Right renal pelvis (tissue), 4 donors: ENCODE measurements around the gene RGPD3. TPM values are rescaled to one million over a fixed set of nuclear protein-coding genes. Genes with fewer than 3 reads are reported as not detected.
"Not testable (repeated sequence)": the region's sequence is repeated elsewhere in the genome, so short reads cannot be mapped to it uniquely, and the experiment has no call there.

Source experiments
- DNase-seq, 4 donors: peaks; one replicate each; pipeline ENCODE4 v3.0.0-alpha.2; 2013; ENCODE audit warnings: low read depth in 4 of 4, low spot score in 3 of 4, missing footprints in 1 of 4
- polyA plus RNA-seq, 4 donors: library from polyadenylated mRNA; unstranded; fragments of 120-200 nt; gene quantifications; one replicate each; pipeline ENCODE4 v1.2.1, GENCODE V29; 2013; ENCODE audit not compliant: insufficient read length in 4 of 4

Gene RGPD3
- under 1 TPM; 0.06 to 0.51 (median 0.22) TPM for polyA plus RNA-seq

- not testable (repeated sequence) for DNase-seq
Observed at GRCh38 chr2:106468107-106468506, at the start of gene RGPD3. RGPD3 (minus strand) TSS chr2:106468413; CDS start chr2:106468288, 125 bp downstream.

- DNase-seq, result no peak
Observed at GRCh38 chr2:106517329-106517728, 49.1 kb upstream of the RGPD3 start.

- DNase-seq, result no peak
Observed at GRCh38 chr2:106516864-106517263, 48.7 kb upstream of the RGPD3 start.

- DNase-seq, result no peak
Observed at GRCh38 chr2:106516436-106516835, 48.2 kb upstream of the RGPD3 start.

GRCh38 chr2:106514827-106515226 lies 46.6 kb upstream of the RGPD3 start:
- DNase-seq, result not testable (repeated sequence)

- DNase-seq, result not testable (repeated sequence)
Observed at GRCh38 chr2:106513391-106513790, 45.2 kb upstream of the RGPD3 start.

- DNase-seq, result not testable (repeated sequence)
Observed at GRCh38 chr2:106511934-106512333, 43.7 kb upstream of the RGPD3 start.

GRCh38 chr2:106511476-106511901 lies 43.3 kb upstream of the RGPD3 start:
- not testable (repeated sequence) for DNase-seq

GRCh38 chr2:106510791-106511190 lies 42.6 kb upstream of the RGPD3 start:
- DNase-seq, result not testable (repeated sequence)

GRCh38 chr2:106509374-106509770 lies 41.2 kb upstream of the RGPD3 start:
- DNase-seq, result not testable (repeated sequence)

GRCh38 chr2:106508660-106509373 lies 40.6 kb upstream of the RGPD3 start:
- not testable (repeated sequence) for DNase-seq

GRCh38 chr2:106506002-106506687 lies 37.9 kb upstream of the RGPD3 start:
- DNase-seq, result not testable (repeated sequence)

GRCh38 chr2:106504787-106505186 lies 36.6 kb upstream of the RGPD3 start:
- DNase-seq, result not testable (repeated sequence)

- DNase-seq, result not testable (repeated sequence)
Observed at GRCh38 chr2:106504192-106504591, 36.0 kb upstream of the RGPD3 start.

GRCh38 chr2:106502351-106502750 lies 34.1 kb upstream of the RGPD3 start:
- not testable (repeated sequence) for DNase-seq

GRCh38 chr2:106500350-106500749 lies 32.1 kb upstream of the RGPD3 start:
- DNase-seq, result not testable (repeated sequence)

- DNase-seq, result not testable (repeated sequence)
Observed at GRCh38 chr2:106498549-106498948, 30.3 kb upstream of the RGPD3 start.

GRCh38 chr2:106492913-106493312 lies 24.7 kb upstream of the RGPD3 start:
- not testable (repeated sequence) for DNase-seq

- not testable (repeated sequence) for DNase-seq
Observed at GRCh38 chr2:106492399-106492798, 24.2 kb upstream of the RGPD3 start.

- DNase-seq, result not testable (repeated sequence)
Observed at GRCh38 chr2:106489701-106490100, 21.5 kb upstream of the RGPD3 start.

- not testable (repeated sequence) for DNase-seq
Observed at GRCh38 chr2:106487386-106488191, 19.4 kb upstream of the RGPD3 start.
